Transverse colon (tissue), 4 donors: ENCODE measurements around the gene HSBP1L1. TPM values are rescaled to one million over a fixed set of nuclear protein-coding genes. Genes with fewer than 3 reads are reported as not detected.

Experiments
- DNase-seq: peaks from one replicate; pipeline ENCODE4 v3.0.0-alpha.2; 2019
- H3K27ac ChIP-seq, 4 donors: fragments of 200-600 bp; sonication (generic); 2 replicates each; pipeline ENCODE4 v1.5.1; 2016 to 2018; ENCODE audit warnings: inconsistent platforms in 4 of 4
- H3K27me3 ChIP-seq: fragments of 200-600 bp; sonication (generic); 2 replicates; pipeline ENCODE4 v1.5.1; 2017; ENCODE audit warnings: inconsistent platforms
- H3K36me3 ChIP-seq, 4 donors: fragments of 200-600 bp; sonication (generic); 2 replicates each; pipeline ENCODE4 v1.5.1; 2017 to 2019; ENCODE audit warnings: inconsistent platforms in 4 of 4
- H3K4me1 ChIP-seq, 4 donors: fragments of 200-600 bp; sonication (generic); 2 replicates each; pipeline ENCODE4 v1.5.1; 2017 to 2020; ENCODE audit warnings: inconsistent platforms in 4 of 4
- H3K4me3 ChIP-seq, 4 donors: fragments of 200-600 bp; sonication (generic); 1 replicate in 1 of 4; 2 replicates in 3 of 4; pipeline versions ENCODE4 v1.5.1 to v1.6.1; 2017 to 2019; ENCODE audit warnings: inconsistent platforms in 4 of 4
- H3K9me3 ChIP-seq, 2 donors: fragments of 200-600 bp; sonication (generic); 2 replicates each; pipeline ENCODE4 v1.5.1; 2017 to 2019; ENCODE audit warnings: inconsistent platforms in 2 of 2
- CTCF ChIP-seq, 5 experiments: fragments of 200-600 bp in 3 of 5; fragments of 450-650 bp in 2 of 5; sonication (generic) in 3 of 5; IDR thresholded peaks; 1 replicate in 2 of 5; 2 replicates in 3 of 5; pipeline ENCODE4 v1.5.1; 2016 to 2017; ENCODE audit warnings: antibody characterized with exemption in 5 of 5, inconsistent platforms in 3 of 5, mild to moderate bottlenecking in 2 of 5, moderate library complexity in 1 of 5
- EP300 ChIP-seq: sonication (generic); formaldehyde crosslinking; IDR thresholded peaks from one replicate; pipeline ENCODE4 v1.6.1; 2017; ENCODE audit warnings: antibody characterized with exemption, low read depth
- POLR2A ChIP-seq: fragments of 450-650 bp; IDR thresholded peaks from one replicate; pipeline ENCODE4 v1.6.1; 2016; ENCODE audit warnings: antibody characterized with exemption, mild to moderate bottlenecking, moderate library complexity
- POLR2AphosphoS5 ChIP-seq, 3 donors: sonication (generic); formaldehyde crosslinking; IDR thresholded peaks; one replicate each; pipeline ENCODE4 v1.6.1; 2016; ENCODE audit warnings: antibody characterized with exemption in 3 of 3
- WGBS, 2 donors: methylation state at CpG; one replicate each; pipeline ENCODE4 v1.1.5; 2018; ENCODE audit warnings: low coverage in 1 of 2; 5-methylcytosine and 5-hydroxymethylcytosine counted together
- in situ Hi-C, 4 donors: fragments of 200-750 bp; cut with MboI; loops; one replicate each; pipeline versions ENCODE4 v1.15.0 to v1.15.1; 2017; ENCODE audit warnings: low sequenced_read_pairs in 3 of 4, low pct_ligation_motif_present in 1 of 4, low pct_unique_long_range_greater_than_20kb in 1 of 4
- intact Hi-C: fragments of 100-400 bp; cut with DNase I; formaldehyde crosslinking; loops from one replicate; pipeline ENCODE4 v1.15.1; 2023; ENCODE audit warnings: low total_unique reads
- total RNA-seq, 4 donors: library from RNA; depleted of rRNA; stranded (reverse); fragments of >200 nt; gene quantifications; one replicate each; pipeline ENCODE4 v1.1.0, GENCODE V29; 2016

HSBP1L1 gene
- total RNA-seq, 4 donors from 2014 or later = 48.4 to 211 (median 109) TPM

GRCh38 chr18:79960921-79961526 is 3.4 kb upstream of the HSBP1L1 start:
- intact Hi-C loops = no loop called here
- in situ Hi-C loops = no loop called here
- TF ChIP-seq POLR2AphosphoS5 (IDR thresholded peaks at IDR 0.05) (no peak), CTCF (IDR thresholded peaks at IDR 0.05) (no peak), EP300 (no peak), POLR2A (no peak)
- Histone ChIP-seq H3K27ac (peak overlapping the region in 3 of 4 donors; percentile 67 to 80 (median 75)), H3K9me3 (no peaks in the 10 kb centered on the region), H3K4me3 (no peak overlapping the region), H3K36me3 (no peaks in the 10 kb centered on the region), H3K4me1 (peaks cover 21 to 69% (median 44%) of the 10 kb centered on the region in 4 donors), H3K27me3 (no peaks in the 10 kb centered on the region)
- WGBS, 2 donors = 74 to 82% methylated on average over 6 to 14 of the region's 16 CpGs
- DNase-seq = no peak

GRCh38 chr18:79961527-79962291 is 2.7 kb upstream of the HSBP1L1 start:
- in situ Hi-C loops = no loop called here
- H3K27ac ChIP-seq = peak overlapping the region in 3 of 4 donors; percentile 4 to 80 (median 75)
- peaks cover 21 to 75% (median 44%) of the 10 kb centered on the region in 4 donors for H3K4me1 ChIP-seq

GRCh38 chr18:79962311-79962710 is 2.1 kb upstream of the HSBP1L1 start:
- intact Hi-C loops = no loop called here
- Histone ChIP-seq H3K9me3 (no peaks in the 10 kb centered on the region), H3K27ac (peak overlapping the region in 2 of 4 donors; percentile 75 to 80), H3K36me3 (no peaks in the 10 kb centered on the region), H3K4me1 (peaks cover 21 to 75% (median 44%) of the 10 kb centered on the region in 4 donors), H3K4me3 (no peak overlapping the region), H3K27me3 (no peaks in the 10 kb centered on the region)
- no peak for TF ChIP-seq CTCF (IDR thresholded peaks at IDR 0.05)
- TF ChIP-seq EP300 = no peak
- TF ChIP-seq POLR2AphosphoS5 (IDR thresholded peaks at IDR 0.05) = no peak
- no peak for TF ChIP-seq POLR2A
- in situ Hi-C loops = no loop called here
- no peak for DNase-seq
- 86 to 90% methylated on average over 6 to 10 of the region's 10 CpGs for WGBS, 2 donors

More at GRCh38 chr18:79961527-79962291, 2.7 kb upstream of the HSBP1L1 start:
- peak; percentile 49 for TF ChIP-seq POLR2A
- no peak for TF ChIP-seq EP300
- TF ChIP-seq POLR2AphosphoS5 (IDR thresholded peaks at IDR 0.05) = peak in 1 of 3 donors; percentile 59
- intact Hi-C loops = no loop called here
- WGBS, 2 donors = 74% methylated on average over 28 of the region's 29 CpGs; no CpG with 5 or more reads in 1 of the 2 donors
- Histone ChIP-seq H3K27me3 (no peaks in the 10 kb centered on the region), H3K9me3 (no peaks in the 10 kb centered on the region), H3K4me3 (no peak overlapping the region), H3K36me3 (no peaks in the 10 kb centered on the region)
- no peak for DNase-seq

GRCh38 chr18:79962835-79963657 is 1.4 kb upstream of the HSBP1L1 start:
- no peak for DNase-seq
- Histone ChIP-seq H3K36me3 (peaks cover 0 to 2% (median 0%) of the 10 kb centered on the region in 4 donors), H3K27me3 (no peaks in the 10 kb centered on the region), H3K9me3 (no peaks in the 10 kb centered on the region), H3K4me1 (peaks cover 19 to 74% (median 44%) of the 10 kb centered on the region in 4 donors), H3K4me3 (no peak overlapping the region), H3K27ac (peak overlapping the region in 2 of 4 donors; percentile 91 to 93)
- intact Hi-C loops = no loop called here
- no peak for TF ChIP-seq POLR2A
- TF ChIP-seq EP300 = no peak
- no peak for TF ChIP-seq CTCF (IDR thresholded peaks at IDR 0.05)
- no peak for TF ChIP-seq POLR2AphosphoS5 (IDR thresholded peaks at IDR 0.05)
- in situ Hi-C loops = no loop called here
- WGBS, 2 donors = 76% methylated on average over 2 to 30 of the region's 30 CpGs
